NCI-H82 treated with DMSO at 0.1 percent for 48 hours (cell line): ENCODE measurements around the gene CDV3.

Source experiments
- DNase-seq: peaks from one replicate; lab custom pipeline; 2025; ENCODE audit not compliant: unreplicated experiment; lab: John Stamatoyannopoulos, UW

CDV3 gene

GRCh38 chr3:133568294-133569014, 5.0 kb upstream of the CDV3 start:
- no peak for DNase-seq

- DNase-seq, result no peak
Observed at GRCh38 chr3:133570139-133570936, 3.1 kb upstream of the CDV3 start.

GRCh38 chr3:133570937-133571320, 2.6 kb upstream of the CDV3 start:
- DNase-seq, result no peak

GRCh38 chr3:133572158-133573053, 1.1 kb upstream of the CDV3 start:
- DNase-seq, result no peak

GRCh38 chr3:133573054-133573628, 345 bp upstream of the CDV3 start:
- no peak for DNase-seq

GRCh38 chr3:133574260-133574881, 885 bp downstream of the CDV3 start:
- DNase-seq, result no peak

- no peak for DNase-seq
Observed at GRCh38 chr3:133575086-133575485, 1.6 kb downstream of the CDV3 start.

- DNase-seq, result no peak
Observed at GRCh38 chr3:133576169-133576568, 2.7 kb downstream of the CDV3 start.

- no peak for DNase-seq
Observed at GRCh38 chr3:133578548-133579191, 5.2 kb downstream of the CDV3 start.

GRCh38 chr3:133583396-133583795, 9.9 kb downstream of the CDV3 start:
- DNase-seq, result no peak

GRCh38 chr3:133588035-133588434, 14.5 kb downstream of the CDV3 start:
- no peak for DNase-seq

GRCh38 chr3:133588784-133589465, 15.4 kb downstream of the CDV3 start:
- no peak for DNase-seq

- no peak for DNase-seq
Observed at GRCh38 chr3:133589503-133589902, 16.0 kb downstream of the CDV3 start.

- no peak for DNase-seq
Observed at GRCh38 chr3:133591271-133591742, 17.8 kb downstream of the CDV3 start.

GRCh38 chr3:133592843-133593242, 19.4 kb downstream of the CDV3 start:
- no peak for DNase-seq

GRCh38 chr3:133593243-133593642, 19.8 kb downstream of the CDV3 start:
- no peak for DNase-seq

GRCh38 chr3:133595341-133595740, 21.9 kb downstream of the CDV3 start:
- DNase-seq, result no peak

GRCh38 chr3:133598405-133598804, 24.9 kb downstream of the CDV3 start:
- DNase-seq, result no peak

- no peak for DNase-seq
Observed at GRCh38 chr3:133599280-133599679, 25.8 kb downstream of the CDV3 start.
